Adrenal gland (tissue), 12 donors: ENCODE data around the gene TET1. TPM values are rescaled to one million over a fixed set of nuclear protein-coding genes. Genes with fewer than 3 reads are reported as not detected.

Experiments
- DNase-seq, 7 donors: peaks; one replicate each; pipeline ENCODE4 v3.0.0-alpha.2; 2019 to 2020
- H3K27ac ChIP-seq, 5 donors: fragments of 200-600 bp; sonication (generic) in 4 of 5; 1 replicate in 3 of 5; 2 replicates in 2 of 5; pipeline versions ENCODE4 v1.5.1 to v1.8.0; 2016 to 2020; ENCODE audit warnings: mild to moderate bottlenecking in 1 of 5
- H3K27me3 ChIP-seq: fragments of 200-600 bp; 2 replicates; pipeline ENCODE4 v1.8.0; 2021
- H3K36me3 ChIP-seq, 2 donors: fragments of 200-600 bp; replicated peaks in 1 of 2; 1 replicate in 1 of 2; 2 replicates in 1 of 2; pipeline versions ENCODE4 v1.5.1 to v1.8.0; 2018 to 2022
- H3K4me1 ChIP-seq, 2 donors: fragments of 200-600 bp; replicated peaks in 1 of 2; 1 replicate in 1 of 2; 2 replicates in 1 of 2; pipeline versions ENCODE4 v1.5.1 to v1.8.0; 2018 to 2021
- H3K4me3 ChIP-seq, 4 donors: fragments of 200-600 bp; sonication (generic) in 3 of 4; one replicate each; pipeline ENCODE4 v1.5.1; 2016 to 2018
- H3K9me3 ChIP-seq, 3 donors: fragments of 200-600 bp; sonication (generic) in 1 of 3; replicated peaks in 1 of 3; 1 replicate in 2 of 3; 2 replicates in 1 of 3; pipeline versions ENCODE4 v1.5.1 to v1.8.0; 2016 to 2021
- POLR2A ChIP-seq, 2 donors: fragments of 450-650 bp; IDR thresholded peaks; one replicate each; pipeline ENCODE4 v1.6.1; 2017; ENCODE audit warnings: antibody characterized with exemption in 2 of 2, mild to moderate bottlenecking in 2 of 2, moderate library complexity in 1 of 2
- WGBS, 4 donors: extraction: QIAGEN DNeasy Blood & Tissue Kit in 2 of 4; methylation state at CpG; one replicate each; pipeline versions ENCODE4 v1.1.5 to v1.1.7; 2013 to 2017; 5-methylcytosine and 5-hydroxymethylcytosine counted together
- intact Hi-C, 2 donors: fragments of 100-400 bp; cut with DNase I; formaldehyde crosslinking; loops; one replicate each; pipeline versions ENCODE4 v1.14.1 to v1.15.0; 2022 to 2023
- polyA plus RNA-seq, 3 donors: library from polyadenylated mRNA; stranded (reverse); fragments of 200-250 nt in 2 of 3; fragments of 350-450 nt in 1 of 3; fragmentation: Illumina TruSeq in 1 of 3; extraction: RNeasy Lipid Tissue Mini Kit (QIAGEN cat#74804) in 1 of 3; gene quantifications; one replicate each; pipeline ENCODE4 v1.2.3, GENCODE V29; 2013 to 2014
- total RNA-seq, 9 donors: library from RNA; depleted of rRNA in 4 of 9; stranded (reverse); fragments of >200 nt in 4 of 9; fragments of 120-200 nt in 1 of 9; fragmentation: NEBNext Ultra II Directional in 1 of 9; extraction: Animal tissue kit (Norgen Biotek cat#: 25700) in 1 of 9; gene quantifications; one replicate each; pipeline versions ENCODE4 v1.1.0 to v1.2.4, GENCODE V29; 2013 to 2023
- TF ChIP-seq, protein P1 (sequence below), 6 experiments: fragments of 450-650 bp in 4 of 6; fragments of 200-600 bp in 2 of 6; sonication (generic) in 1 of 6; IDR thresholded peaks; 1 replicate in 5 of 6; 2 replicates in 1 of 6; pipeline versions ENCODE4 v1.5.1 to v1.8.0; 2016 to 2021; ENCODE audit warnings: antibody characterized with exemption in 6 of 6, mild to moderate bottlenecking in 2 of 6, moderate library complexity in 1 of 6
- donor health status: healthy with polysubstance abuse.
- donor health status: Bipolar disorder and iron deficiency.
- donor health status: DM: yes; HTN: yes; CAD: no.
- donor health status: DM: no; HTN: no; CAD: no.
- donor health status: DM: no; HTN: no; CAD: no.
- donor health status: DM: yes; HTN: yes; CAD: no.

TET1 gene
- total and polyA plus RNA-seq, 12 donors, result 0.07 to 10.0 (median 1.4) TPM

GRCh38 chr10:68668972-68669371 is 108.8 kb downstream of the TET1 start:
- WGBS, 4 donors, result 90 to 97% (median 94%) methylated on average over 4 of the region's 4 CpGs
- intact Hi-C loops, result no loop called here
- no peak for TF ChIP-seq POLR2A (IDR thresholded peaks at IDR 0.05)
- TF ChIP-seq, protein P1, sequence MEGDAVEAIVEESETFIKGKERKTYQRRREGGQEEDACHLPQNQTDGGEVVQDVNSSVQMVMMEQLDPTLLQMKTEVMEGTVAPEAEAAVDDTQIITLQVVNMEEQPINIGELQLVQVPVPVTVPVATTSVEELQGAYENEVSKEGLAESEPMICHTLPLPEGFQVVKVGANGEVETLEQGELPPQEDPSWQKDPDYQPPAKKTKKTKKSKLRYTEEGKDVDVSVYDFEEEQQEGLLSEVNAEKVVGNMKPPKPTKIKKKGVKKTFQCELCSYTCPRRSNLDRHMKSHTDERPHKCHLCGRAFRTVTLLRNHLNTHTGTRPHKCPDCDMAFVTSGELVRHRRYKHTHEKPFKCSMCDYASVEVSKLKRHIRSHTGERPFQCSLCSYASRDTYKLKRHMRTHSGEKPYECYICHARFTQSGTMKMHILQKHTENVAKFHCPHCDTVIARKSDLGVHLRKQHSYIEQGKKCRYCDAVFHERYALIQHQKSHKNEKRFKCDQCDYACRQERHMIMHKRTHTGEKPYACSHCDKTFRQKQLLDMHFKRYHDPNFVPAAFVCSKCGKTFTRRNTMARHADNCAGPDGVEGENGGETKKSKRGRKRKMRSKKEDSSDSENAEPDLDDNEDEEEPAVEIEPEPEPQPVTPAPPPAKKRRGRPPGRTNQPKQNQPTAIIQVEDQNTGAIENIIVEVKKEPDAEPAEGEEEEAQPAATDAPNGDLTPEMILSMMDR (IDR thresholded peaks at IDR 0.05), result no peak
- Histone ChIP-seq H3K36me3 (no peaks in the 10 kb centered on the region), H3K27me3 (no peaks in the 10 kb centered on the region), H3K27ac (no peak overlapping the region), H3K9me3 (no peaks in the 10 kb centered on the region), H3K4me3 (no peak overlapping the region), H3K4me1 (no peaks in the 10 kb centered on the region)
- DNase-seq, result no peak

GRCh38 chr10:68684413-68684812 is 124.3 kb downstream of the TET1 start:
- Histone ChIP-seq H3K27ac (no peak overlapping the region), H3K36me3 (no peaks in the 10 kb centered on the region), H3K4me1 (no peaks in the 10 kb centered on the region), H3K9me3 (no peaks in the 10 kb centered on the region), H3K27me3 (no peaks in the 10 kb centered on the region), H3K4me3 (no peak overlapping the region)
- TF ChIP-seq, protein P1 (IDR thresholded peaks at IDR 0.05), result no peak
- TF ChIP-seq POLR2A (IDR thresholded peaks at IDR 0.05), result no peak
- intact Hi-C loops, result no loop called here
- 83 to 89% (median 88%) methylated on average over 3 of the region's 3 CpGs for WGBS, 4 donors
- no peak for DNase-seq

GRCh38 chr10:68696018-68696417 is 135.9 kb downstream of the TET1 start:
- no peak for DNase-seq
- Histone ChIP-seq H3K27me3 (no peaks in the 10 kb centered on the region), H3K27ac (no peak overlapping the region), H3K9me3 (no peaks in the 10 kb centered on the region), H3K4me3 (no peak overlapping the region), H3K4me1 (peaks cover 2 to 5% of the 10 kb centered on the region in 2 donors), H3K36me3 (no peaks in the 10 kb centered on the region)
- WGBS, 4 donors, result 88 to 94% (median 90%) methylated on average over 1 of the region's 1 CpG
- TF ChIP-seq, protein P1 (IDR thresholded peaks at IDR 0.05), result no peak
- TF ChIP-seq POLR2A (IDR thresholded peaks at IDR 0.05), result no peak
- intact Hi-C loops, result no loop called here

DNA sequence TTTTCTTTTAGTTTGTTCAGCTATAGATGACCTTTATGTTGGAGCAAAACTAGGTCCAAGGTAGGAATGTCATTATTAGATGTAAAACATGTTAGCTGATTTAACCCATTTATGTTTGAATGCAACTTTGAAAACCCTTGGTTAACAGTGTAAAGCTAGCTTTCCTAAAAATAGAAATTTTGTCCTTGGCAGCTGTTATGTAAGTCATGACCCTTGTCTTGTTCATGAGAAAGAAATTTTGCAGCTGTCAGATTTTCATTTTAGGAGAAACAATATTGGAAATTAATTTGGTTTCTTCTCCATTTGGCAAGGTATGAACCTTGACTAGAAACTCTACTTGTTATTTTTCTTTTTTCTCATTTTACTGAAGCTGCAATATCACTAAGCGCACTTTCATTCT is 137.0 kb downstream of the TET1 start:
- Histone ChIP-seq H3K4me1 (peaks cover 2 to 5% of the 10 kb centered on the region in 2 donors), H3K27me3 (no peaks in the 10 kb centered on the region), H3K4me3 (no peak overlapping the region), H3K27ac (no peak overlapping the region), H3K9me3 (no peaks in the 10 kb centered on the region), H3K36me3 (no peaks in the 10 kb centered on the region)
- 93 to 98% (median 96%) methylated on average over 1 of the region's 1 CpG for WGBS, 4 donors
- intact Hi-C loops, result no loop called here
- TF ChIP-seq, protein P1 (IDR thresholded peaks at IDR 0.05), result no peak
- TF ChIP-seq POLR2A (IDR thresholded peaks at IDR 0.05), result no peak
- no peak for DNase-seq
